HG03045 (cell line): Measurements from ENCODE around the gene C2orf81.
"Not testable (repeated sequence)": the region's sequence is repeated elsewhere in the genome, so short reads cannot be mapped to it uniquely, and the experiment has no call there.

Experiments
- ATAC-seq: cut with Tn5 transposase; IDR thresholded peaks from one replicate; pipeline ENCODE4 v1.9.1; 2021; ENCODE audit warnings: mild to moderate bottlenecking, moderate library complexity; ENCODE audit not compliant: unreplicated experiment

The C2orf81 gene

GRCh38 chr2:74424139-74424992, 2.9 kb upstream of the C2orf81 start:
- ATAC-seq, result no peak

- ATAC-seq, result no peak
Measured at GRCh38 chr2:74423231-74424095, 2.0 kb upstream of the C2orf81 start.

GRCh38 chr2:74420443-74421103, 846 bp downstream of the C2orf81 start:
- ATAC-seq, result not testable (repeated sequence)

- ATAC-seq, result no peak
Measured at GRCh38 chr2:74420006-74420405, 1.4 kb downstream of the C2orf81 start.

- no peak for ATAC-seq
Measured at GRCh38 chr2:74419345-74419744, 2.1 kb downstream of the C2orf81 start.

GRCh38 chr2:74418312-74418711, 3.1 kb downstream of the C2orf81 start:
- ATAC-seq, result no peak

DNA sequence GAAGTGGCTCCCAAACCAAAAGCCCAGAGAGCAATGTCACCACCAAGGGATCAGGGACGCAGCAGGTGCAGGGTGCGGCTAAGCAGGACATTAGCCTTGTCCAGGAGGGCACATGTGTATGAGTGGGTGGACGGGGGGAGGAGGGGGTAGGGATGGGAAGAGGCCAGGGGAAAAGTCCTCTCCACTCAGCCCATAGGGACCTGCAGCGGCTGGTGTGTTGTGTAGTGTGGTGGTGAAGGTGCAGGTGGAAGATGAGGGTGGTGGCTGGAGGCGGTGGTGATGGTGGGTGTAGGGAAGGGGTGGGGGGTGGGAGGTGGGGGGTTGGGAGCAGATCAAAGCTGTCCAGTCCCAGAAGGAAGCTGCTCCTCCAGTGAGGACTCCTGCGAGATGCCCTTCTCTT, 3.7 kb downstream of the C2orf81 start:
- no peak for ATAC-seq

DNA sequence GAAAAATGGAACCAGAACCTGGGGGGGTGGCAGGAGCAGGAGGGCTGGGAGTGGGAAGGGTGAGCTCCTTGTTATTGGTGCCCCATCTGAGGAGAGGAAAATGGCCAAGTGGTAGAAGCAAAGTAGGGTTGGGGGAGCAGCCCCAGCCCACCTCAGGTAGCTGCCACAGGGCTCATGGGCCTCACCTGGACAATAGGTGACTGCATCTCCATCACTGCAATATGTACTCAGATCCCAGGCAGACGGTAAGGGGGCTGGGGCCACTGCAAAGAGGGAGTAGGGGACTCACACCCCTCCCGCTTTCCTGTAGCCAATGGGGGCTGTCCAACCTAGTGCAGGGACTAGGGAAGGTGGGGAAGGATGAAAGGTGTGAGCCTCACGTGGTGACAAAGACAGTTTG, 4.2 kb downstream of the C2orf81 start:
- ATAC-seq, result no peak

DNA sequence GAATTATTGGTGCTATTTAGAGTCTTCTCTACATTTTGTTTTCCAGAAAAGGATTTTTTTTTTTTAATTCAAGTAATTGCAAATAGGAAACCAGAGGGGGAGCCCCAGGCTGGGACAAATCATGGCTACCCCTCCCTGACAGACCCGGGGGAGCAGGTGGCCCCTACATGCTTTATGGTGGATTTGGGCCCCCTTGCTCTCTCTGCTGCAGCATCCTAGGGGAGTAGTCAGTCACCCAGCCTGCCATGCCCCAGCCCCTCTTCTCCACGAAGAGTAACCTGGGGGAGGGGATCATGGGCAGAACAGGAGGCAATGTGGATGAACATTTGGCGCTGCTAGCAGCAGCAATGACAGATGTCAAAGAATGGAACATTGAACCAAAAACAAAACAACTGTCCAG, 4.6 kb downstream of the C2orf81 start:
- no peak for ATAC-seq

DNA sequence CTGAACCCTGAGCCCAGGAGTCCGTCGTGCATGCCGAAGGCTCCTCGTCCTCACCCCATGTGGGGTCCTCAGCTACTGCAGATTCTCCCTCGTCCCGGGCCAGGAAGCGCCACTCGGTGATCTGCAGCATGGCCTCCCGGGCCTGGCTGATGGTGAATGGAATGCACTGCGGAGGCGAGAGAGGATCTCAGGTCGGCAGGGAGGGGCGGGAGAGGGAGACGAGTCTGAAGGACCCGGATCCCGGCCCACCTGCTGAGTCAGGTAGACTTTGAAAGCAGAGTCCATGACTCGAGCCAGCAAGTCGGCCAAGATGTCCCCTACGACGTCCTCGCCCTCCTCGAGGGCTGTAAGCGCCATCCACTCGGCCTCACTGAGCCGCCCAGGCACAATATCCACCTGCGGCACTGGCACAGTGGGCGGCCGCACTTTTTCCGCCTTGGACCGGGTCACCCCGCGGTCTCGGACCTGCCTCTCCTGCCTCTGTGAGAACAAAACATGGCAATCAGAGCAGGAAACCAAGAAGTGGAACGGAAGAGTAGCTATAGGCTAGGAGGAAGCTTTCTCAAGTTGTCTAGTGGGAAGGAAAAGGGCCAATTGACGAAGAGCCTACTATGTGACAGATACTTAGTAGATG, 5.5 kb downstream of the C2orf81 start:
- ATAC-seq, result no peak

- no peak for ATAC-seq
Measured at GRCh38 chr2:74414881-74415761, 6.3 kb downstream of the C2orf81 start.

DNA sequence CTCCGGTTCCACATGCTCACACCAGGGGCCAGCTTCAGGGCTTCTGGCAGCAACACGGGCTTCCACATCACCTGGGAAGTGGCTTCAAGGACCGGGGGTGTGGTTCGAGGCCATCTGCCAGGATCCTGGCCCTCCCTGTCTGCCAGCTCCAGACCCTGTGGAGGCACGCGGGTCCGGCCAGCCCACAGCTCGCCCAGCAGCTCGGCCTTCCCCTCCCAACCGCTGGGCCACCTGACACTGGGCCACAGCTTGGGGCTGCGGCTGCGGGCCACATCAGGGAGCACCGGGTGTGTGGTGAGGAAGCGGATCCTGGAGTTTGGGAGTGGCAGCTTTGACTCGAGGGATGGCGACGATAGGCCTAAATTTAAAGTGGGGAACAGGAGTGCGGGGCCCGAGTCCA, 7.0 kb downstream of the C2orf81 start:
- ATAC-seq, result no peak

DNA sequence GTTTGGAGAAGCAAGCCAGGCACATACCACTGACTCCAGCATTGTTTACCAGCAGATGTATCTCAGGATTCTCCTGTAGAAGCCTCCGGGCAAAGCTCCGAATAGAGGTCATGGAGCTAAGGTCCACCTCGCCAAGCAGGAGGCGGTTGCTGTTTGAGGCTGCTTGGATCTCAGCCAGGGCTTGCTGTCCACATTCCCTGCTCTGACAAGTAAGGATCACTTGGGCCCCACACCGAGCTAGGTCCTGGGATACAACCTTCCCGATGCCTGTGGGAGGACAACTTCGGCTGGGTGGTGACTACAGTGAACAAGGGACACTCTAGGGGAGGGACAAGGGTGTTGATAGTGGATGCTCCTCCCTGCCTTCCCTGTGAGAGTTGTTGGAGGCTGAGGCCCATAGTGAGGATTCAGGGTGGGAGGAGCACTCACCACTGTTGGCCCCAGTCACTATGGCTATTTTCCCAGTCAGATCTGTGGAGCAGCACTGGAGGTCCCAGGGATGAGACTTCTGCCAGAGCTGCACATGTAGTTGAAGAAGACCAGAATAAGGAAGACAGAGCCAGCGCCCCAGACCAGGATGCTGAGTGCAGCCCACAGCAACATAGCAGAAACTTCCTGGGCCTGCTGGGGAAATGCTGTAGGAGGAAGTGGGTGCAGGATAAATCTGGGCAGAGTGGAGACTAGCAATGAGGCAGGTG, 8.3 kb downstream of the C2orf81 start:
- no peak for ATAC-seq

DNA sequence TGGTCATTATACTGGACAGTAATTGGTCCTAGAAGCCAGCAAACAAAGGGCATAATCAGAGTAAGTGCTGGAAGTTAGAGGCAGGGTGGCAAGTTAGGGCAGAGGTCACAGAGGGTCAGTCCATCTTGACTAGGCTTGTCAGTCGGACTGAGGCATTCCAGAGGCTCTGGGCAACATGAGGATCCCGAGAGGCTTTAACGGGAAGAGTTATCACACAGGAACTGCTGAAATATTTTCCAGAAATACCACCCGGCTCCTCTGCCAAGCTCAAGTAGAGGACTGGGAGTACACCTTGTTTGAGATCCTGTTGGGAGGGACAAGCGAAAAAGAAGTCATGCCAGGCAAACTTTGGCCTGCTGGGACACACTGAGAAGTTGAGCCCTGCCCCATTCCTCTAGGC, 13.7 kb downstream of the C2orf81 start:
- no peak for ATAC-seq

DNA sequence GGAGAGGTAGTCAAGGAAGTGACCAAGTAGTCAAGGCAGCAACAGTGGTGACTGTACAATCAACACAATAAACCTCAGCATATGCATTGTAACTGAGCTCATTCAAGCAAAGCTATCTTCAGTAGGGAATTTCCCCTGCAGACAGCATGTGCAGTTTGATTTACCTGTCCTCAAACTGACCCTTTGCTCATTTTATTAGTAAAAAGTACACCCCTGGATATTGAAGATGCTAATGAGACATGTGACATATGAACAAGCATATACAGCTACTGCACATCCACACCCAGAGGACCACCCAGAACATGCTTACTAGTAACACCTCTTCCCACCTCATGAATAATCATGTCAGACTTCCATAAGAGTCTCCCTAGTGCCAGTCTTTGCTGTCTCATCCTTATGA, 15.4 kb downstream of the C2orf81 start:
- no peak for ATAC-seq

DNA sequence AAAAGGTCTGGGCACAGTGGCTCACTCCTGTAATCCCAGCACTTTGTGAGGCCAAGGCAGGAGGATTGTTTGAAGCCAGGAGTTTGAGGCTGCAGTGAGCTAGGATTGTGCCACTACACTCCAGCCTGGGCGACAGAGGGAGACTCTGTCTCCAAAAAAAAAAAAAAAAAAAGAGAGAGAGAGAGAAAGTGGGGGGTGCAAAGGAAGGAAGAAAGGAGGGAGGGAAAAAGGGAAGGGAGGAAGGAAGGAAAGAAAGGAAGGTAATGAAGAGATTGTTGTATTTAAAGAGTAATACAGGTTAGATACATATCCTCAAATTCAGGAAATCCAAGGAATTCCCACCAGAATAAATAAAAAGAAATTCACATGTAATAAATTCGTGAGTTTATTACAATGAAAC, 19.5 kb downstream of the C2orf81 start:
- no peak for ATAC-seq

GRCh38 chr2:74399785-74400184, 21.6 kb downstream of the C2orf81 start:
- ATAC-seq, result no peak

GRCh38 chr2:74396149-74396548, 25.3 kb downstream of the C2orf81 start:
- no peak for ATAC-seq

GRCh38 chr2:74393525-74393924, 27.9 kb downstream of the C2orf81 start:
- ATAC-seq, result no peak

GRCh38 chr2:74392449-74392743, 29.0 kb downstream of the C2orf81 start:
- ATAC-seq, result no peak
